Thyroid gland (tissue), 4 donors: Measurements from ENCODE around the gene DHRS7B.

Experiments
- POLR2A ChIP-seq, 2 donors: fragments of 450-650 bp; IDR thresholded peaks; one replicate each; pipeline ENCODE4 v1.6.1; 2017; ENCODE audit warnings: antibody characterized with exemption in 2 of 2, mild to moderate bottlenecking in 2 of 2, moderate library complexity in 1 of 2
- TF ChIP-seq, protein P1 (sequence below), 6 experiments: fragments of 200-600 bp in 3 of 6; fragments of 450-650 bp in 3 of 6; sonication (generic) in 3 of 6; IDR thresholded peaks; one replicate each; pipeline ENCODE4 v1.5.1; 2016 to 2019; ENCODE audit warnings: antibody characterized with exemption in 6 of 6, mild to moderate bottlenecking in 2 of 6, inconsistent platforms in 1 of 6, moderate library complexity in 1 of 6

- no peak for TF ChIP-seq POLR2A (IDR thresholded peaks at IDR 0.05)
- TF ChIP-seq, protein P1, sequence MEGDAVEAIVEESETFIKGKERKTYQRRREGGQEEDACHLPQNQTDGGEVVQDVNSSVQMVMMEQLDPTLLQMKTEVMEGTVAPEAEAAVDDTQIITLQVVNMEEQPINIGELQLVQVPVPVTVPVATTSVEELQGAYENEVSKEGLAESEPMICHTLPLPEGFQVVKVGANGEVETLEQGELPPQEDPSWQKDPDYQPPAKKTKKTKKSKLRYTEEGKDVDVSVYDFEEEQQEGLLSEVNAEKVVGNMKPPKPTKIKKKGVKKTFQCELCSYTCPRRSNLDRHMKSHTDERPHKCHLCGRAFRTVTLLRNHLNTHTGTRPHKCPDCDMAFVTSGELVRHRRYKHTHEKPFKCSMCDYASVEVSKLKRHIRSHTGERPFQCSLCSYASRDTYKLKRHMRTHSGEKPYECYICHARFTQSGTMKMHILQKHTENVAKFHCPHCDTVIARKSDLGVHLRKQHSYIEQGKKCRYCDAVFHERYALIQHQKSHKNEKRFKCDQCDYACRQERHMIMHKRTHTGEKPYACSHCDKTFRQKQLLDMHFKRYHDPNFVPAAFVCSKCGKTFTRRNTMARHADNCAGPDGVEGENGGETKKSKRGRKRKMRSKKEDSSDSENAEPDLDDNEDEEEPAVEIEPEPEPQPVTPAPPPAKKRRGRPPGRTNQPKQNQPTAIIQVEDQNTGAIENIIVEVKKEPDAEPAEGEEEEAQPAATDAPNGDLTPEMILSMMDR (IDR thresholded peaks at IDR 0.05), result peak in 4 of 6 experiments; percentile 30 to 59 (median 50)
Observed at GRCh38 chr17:21129023-21129681, 2.4 kb downstream of the DHRS7B start.
